ENCODE measurements around the gene EPHA3. TPM values are rescaled to one million over a fixed set of nuclear protein-coding genes. Genes with fewer than 3 reads are reported as not detected.

The EPHA3 gene
- total and polyA plus RNA-seq, 10 of the 15 experiments (the other 5 are each of a cell fraction or from before 2014, with no cell fraction given) = 0.03 to 39.0 (median 0.07) TPM; not detected in 4

DNA sequence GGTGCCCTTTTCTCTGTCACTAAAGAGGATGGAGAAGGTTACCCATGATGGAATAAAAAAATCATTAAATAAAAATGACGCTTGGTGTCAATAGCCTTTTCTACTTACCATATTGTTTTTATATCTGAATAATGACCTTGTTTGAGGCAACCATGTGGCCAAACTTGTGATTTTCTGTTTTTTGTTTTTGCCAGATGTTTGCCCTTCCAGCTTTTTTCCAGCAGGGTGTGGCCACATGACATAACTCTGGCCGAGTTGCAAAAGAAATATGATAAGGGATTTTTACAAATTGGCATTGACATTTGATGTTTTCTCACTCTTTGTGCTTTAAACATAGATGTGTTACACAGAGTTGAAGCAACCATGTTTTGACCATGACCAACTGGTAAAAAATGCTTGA lies 39.7 kb upstream of the EPHA3 start:
- no peak for ATAC-seq
- no peak for FAIRE-seq
- SMC1A ChIA-PET (ENCODE audit: uncharacterized antibody, unreplicated experiment) = no interaction called here
- 19% methylated on average over 2 of the region's 2 CpGs for WGBS (ENCODE audit: insufficient coverage, insufficient replicate concordance, low lambda C conversion rate, missing lambda C conversion rate)
- no TSS peak for BruUV-seq (replicated peaks)
- POLR2A ChIA-PET = no interaction called here
- intact Hi-C loops (cut with micrococcal nuclease; ENCODE audit: unreplicated experiment) = no loop called here
- DNase-seq (ENCODE audit: low read depth, low spot score) = no peak
- Histone ChIP-seq H3K36me3 (ENCODE audit: control insufficient read depth in 2 of 2, insufficient read depth in 2 of 2, low read length in 1 of 2) (no peaks in the 10 kb centered on the region), H3K79me2 (ENCODE audit: control insufficient read depth, insufficient read depth, low read length) (no peaks in the 10 kb centered on the region), H4K20me1 (ENCODE audit: control insufficient read depth, insufficient read depth) (no peaks in the 10 kb centered on the region), H3K9ac (ENCODE audit: control insufficient read depth, insufficient read depth, low read length) (no peak overlapping the region), H3K4me3 (no peak overlapping the region), H3K4me1 (ENCODE audit: control insufficient read depth, insufficient read depth, low read length) (no peaks in the 10 kb centered on the region), H2AFZ (ENCODE audit: control insufficient read depth, low read depth, low read length) (no peak overlapping the region), H3K9me3 (replicated peaks; ENCODE audit: control insufficient read depth, insufficient read depth, low read length) (no peaks in the 10 kb centered on the region), H3K4me2 (ENCODE audit: control insufficient read depth, insufficient read depth) (no peak overlapping the region), H3K27me3 (replicated peaks in 1 of 2; ENCODE audit: control insufficient read depth in 2 of 2, insufficient read depth in 2 of 2, low read length in 1 of 2) (no peaks in the 10 kb centered on the region), H3K27ac (ENCODE audit: control insufficient read depth, insufficient read depth) (no peak overlapping the region)
- CTCF ChIA-PET = no interaction called here
- RAD21 ChIA-PET (ENCODE audit: unreplicated experiment) = no interaction called here
- in situ Hi-C loops (cut with MboI) = no loop called here
- TF ChIP-seq, protein P1, sequence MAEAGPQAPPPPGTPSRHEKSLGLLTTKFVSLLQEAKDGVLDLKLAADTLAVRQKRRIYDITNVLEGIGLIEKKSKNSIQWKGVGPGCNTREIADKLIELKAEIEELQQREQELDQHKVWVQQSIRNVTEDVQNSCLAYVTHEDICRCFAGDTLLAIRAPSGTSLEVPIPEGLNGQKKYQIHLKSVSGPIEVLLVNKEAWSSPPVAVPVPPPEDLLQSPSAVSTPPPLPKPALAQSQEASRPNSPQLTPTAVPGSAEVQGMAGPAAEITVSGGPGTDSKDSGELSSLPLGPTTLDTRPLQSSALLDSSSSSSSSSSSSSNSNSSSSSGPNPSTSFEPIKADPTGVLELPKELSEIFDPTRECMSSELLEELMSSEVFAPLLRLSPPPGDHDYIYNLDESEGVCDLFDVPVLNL (IDR thresholded peaks at IDR 0.05; ENCODE audit: low read depth, low read length) = no peak
- TF ChIP-seq, protein P2, sequence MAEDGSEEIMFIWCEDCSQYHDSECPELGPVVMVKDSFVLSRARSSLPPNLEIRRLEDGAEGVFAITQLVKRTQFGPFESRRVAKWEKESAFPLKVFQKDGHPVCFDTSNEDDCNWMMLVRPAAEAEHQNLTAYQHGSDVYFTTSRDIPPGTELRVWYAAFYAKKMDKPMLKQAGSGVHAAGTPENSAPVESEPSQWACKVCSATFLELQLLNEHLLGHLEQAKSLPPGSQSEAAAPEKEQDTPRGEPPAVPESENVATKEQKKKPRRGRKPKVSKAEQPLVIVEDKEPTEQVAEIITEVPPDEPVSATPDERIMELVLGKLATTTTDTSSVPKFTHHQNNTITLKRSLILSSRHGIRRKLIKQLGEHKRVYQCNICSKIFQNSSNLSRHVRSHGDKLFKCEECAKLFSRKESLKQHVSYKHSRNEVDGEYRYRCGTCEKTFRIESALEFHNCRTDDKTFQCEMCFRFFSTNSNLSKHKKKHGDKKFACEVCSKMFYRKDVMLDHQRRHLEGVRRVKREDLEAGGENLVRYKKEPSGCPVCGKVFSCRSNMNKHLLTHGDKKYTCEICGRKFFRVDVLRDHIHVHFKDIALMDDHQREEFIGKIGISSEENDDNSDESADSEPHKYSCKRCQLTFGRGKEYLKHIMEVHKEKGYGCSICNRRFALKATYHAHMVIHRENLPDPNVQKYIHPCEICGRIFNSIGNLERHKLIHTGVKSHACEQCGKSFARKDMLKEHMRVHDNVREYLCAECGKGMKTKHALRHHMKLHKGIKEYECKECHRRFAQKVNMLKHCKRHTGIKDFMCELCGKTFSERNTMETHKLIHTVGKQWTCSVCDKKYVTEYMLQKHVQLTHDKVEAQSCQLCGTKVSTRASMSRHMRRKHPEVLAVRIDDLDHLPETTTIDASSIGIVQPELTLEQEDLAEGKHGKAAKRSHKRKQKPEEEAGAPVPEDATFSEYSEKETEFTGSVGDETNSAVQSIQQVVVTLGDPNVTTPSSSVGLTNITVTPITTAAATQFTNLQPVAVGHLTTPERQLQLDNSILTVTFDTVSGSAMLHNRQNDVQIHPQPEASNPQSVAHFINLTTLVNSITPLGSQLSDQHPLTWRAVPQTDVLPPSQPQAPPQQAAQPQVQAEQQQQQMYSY (CRISPR knock-in tag; IDR thresholded peaks at IDR 0.05) = no peak
- TF ChIP-seq SKIL (IDR thresholded peaks at IDR 0.05; ENCODE audit: low read depth, poor library complexity, severe bottlenecking) (no peak), ZNF592 (IDR thresholded peaks at IDR 0.05) (no peak), TCF3 (IDR thresholded peaks at IDR 0.05; ENCODE audit: borderline replicate concordance, insufficient read depth, low read depth, low read length) (no peak)
- TF ChIP-seq, protein P3, sequence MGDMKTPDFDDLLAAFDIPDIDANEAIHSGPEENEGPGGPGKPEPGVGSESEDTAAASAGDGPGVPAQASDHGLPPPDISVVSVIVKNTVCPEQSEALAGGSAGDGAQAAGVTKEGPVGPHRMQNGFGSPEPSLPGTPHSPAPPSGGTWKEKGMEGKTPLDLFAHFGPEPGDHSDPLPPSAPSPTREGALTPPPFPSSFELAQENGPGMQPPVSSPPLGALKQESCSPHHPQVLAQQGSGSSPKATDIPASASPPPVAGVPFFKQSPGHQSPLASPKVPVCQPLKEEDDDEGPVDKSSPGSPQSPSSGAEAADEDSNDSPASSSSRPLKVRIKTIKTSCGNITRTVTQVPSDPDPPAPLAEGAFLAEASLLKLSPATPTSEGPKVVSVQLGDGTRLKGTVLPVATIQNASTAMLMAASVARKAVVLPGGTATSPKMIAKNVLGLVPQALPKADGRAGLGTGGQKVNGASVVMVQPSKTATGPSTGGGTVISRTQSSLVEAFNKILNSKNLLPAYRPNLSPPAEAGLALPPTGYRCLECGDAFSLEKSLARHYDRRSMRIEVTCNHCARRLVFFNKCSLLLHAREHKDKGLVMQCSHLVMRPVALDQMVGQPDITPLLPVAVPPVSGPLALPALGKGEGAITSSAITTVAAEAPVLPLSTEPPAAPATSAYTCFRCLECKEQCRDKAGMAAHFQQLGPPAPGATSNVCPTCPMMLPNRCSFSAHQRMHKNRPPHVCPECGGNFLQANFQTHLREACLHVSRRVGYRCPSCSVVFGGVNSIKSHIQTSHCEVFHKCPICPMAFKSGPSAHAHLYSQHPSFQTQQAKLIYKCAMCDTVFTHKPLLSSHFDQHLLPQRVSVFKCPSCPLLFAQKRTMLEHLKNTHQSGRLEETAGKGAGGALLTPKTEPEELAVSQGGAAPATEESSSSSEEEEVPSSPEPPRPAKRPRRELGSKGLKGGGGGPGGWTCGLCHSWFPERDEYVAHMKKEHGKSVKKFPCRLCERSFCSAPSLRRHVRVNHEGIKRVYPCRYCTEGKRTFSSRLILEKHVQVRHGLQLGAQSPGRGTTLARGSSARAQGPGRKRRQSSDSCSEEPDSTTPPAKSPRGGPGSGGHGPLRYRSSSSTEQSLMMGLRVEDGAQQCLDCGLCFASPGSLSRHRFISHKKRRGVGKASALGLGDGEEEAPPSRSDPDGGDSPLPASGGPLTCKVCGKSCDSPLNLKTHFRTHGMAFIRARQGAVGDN (IDR thresholded peaks at IDR 0.05) = no peak

Measured in GM12878 (cell line).